ENCODE data around the gene GRAP.

The GRAP gene

DNA sequence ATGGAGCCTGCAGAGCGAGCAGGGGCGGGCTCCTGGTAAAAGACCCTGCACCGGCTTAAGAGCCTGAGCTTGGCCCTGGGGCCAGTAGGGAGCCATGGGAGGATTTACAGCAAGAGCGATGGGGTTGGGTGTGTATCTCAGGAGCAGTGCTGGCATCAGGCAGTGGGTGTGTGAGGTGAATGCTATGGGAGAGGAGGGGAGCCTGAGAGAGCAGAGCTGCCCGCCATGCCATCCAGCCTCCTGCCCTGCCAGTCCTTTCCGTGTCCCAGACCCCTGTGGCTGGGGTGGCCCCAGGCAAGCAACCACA lies 65.5 kb downstream of the GRAP start:
- no peak for DNase-seq

DNA sequence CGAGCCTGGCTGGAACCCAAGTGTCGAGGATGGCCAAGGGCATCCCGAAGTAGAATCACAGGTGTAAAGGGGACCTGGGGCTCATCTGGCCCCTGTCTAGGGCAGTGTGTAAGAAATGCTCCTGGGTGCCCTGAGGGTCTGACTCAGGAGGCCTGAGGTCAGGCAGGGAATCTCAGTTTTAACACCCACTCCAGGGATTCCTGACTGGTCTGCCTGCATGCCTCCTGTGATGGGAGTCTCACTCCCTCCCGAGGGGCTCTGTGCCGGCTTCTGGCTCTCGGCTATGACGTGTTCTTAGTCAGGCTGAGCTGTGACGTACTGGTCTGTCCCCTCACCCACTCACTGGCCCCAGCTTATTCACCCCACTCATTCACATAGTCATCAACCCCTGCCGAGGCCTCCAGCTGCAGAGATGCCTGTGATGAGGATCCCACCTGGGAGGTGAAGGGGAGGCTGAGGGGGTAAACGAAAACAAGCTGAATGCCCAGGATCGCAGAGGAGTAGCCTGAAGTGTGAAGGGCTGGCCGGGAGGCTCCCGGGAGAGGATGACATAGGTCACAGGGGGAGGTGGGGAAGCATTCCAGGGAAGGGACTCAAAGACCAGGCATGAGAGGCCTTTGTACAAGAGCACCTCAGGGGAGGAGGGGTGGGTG lies 65.9 kb downstream of the GRAP start:
- no peak for DNase-seq

DNA sequence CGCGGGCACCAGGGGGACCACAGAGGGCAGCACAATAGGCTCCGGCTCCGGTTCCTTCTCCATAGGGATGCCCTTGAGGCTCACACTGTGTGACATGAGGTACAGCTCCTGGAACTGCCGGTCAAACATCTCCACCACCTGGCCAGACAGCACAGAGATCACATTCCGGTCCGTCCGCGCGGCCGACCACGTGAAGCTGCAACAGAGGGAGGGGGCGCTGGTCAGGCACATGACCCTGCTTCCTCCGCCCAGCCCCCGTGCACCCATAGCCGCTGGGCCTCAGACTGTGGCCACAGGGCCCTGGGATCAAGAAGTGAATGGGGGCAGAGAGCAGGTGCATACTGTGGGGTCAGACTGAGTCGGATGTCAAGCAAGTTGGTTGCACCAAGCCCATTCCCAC lies 68.1 kb downstream of the GRAP start:
- DNase-seq, result no peak

DNA sequence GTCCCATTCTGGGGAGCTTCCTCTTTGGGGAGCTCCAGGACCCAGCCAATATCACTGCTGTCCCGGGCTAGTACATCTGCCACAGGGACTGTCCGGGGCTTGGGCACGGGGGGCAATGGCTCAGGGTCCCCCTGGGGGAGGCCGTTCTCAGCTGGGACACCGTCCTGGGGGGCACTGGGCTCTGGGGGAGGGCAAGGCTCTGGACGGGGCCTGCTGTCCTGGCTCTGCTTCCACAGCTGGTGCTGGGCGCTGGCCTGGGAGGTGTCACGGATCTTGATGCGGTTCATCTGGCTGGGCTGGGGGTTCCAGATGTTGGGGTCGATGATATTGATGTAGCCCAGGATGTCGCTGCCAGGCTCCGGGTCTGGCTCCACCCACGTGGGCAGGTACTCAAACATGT lies 68.7 kb downstream of the GRAP start:
- DNase-seq, result no peak

DNA sequence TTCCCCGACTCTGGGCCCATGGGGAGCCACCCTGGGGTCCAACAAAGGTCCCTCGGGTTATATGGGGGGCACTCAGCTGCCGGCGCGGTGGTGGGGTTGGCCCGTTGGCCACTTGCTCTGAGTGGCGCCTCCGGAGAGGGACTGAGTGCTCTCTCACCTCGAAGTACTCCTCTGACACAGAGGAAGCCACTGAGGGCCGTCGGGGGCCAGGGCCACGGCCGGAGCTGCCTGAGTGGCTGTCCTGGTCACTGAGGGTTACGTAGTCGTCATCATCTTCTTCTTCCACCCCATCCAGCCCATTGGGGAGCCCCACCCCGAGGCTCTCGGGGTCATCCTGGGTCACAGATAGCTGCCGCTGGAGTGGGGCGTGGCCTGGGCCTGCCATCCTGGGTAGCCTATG lies 69.1 kb downstream of the GRAP start:
- no peak for DNase-seq

DNA sequence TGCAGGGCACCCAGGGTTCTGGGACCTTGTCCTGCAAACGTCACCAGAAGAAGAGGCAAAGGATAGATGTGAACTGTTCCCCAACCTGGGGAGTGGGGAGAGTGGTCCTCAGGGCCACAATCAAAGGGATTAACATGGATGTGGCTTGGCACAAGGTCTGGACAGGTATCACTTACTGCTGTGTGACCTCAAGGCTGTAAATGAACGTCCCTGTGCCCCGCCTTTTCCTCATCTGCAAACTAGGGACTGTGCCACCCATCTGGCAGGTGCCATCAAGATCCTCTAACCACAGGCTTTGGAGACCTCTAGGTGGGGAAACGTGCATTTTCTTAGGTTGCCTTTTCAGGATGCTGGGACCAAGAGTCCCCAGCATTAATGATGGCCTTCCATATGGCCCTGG lies 69.7 kb downstream of the GRAP start:
- no peak for DNase-seq

DNA sequence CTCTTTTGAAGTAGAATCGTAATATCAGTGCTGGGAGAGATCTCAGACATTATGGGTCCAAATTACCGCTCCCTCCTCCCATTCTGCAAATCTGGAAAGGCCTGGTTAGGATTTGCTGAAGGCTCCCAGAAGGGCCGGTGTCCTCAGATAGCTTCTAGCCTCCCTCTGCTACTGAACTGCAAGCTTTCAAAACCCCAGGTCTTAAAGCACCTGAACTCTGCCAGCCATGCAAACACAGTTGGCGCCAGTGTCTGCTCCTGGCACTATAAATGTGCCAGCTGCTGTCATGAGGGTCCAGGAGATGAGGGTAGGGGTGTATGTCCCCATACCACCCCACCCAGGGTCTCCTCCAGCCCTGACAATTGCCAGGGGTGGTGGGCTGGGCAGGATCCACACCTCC lies 70.6 kb downstream of the GRAP start:
- no peak for DNase-seq

DNA sequence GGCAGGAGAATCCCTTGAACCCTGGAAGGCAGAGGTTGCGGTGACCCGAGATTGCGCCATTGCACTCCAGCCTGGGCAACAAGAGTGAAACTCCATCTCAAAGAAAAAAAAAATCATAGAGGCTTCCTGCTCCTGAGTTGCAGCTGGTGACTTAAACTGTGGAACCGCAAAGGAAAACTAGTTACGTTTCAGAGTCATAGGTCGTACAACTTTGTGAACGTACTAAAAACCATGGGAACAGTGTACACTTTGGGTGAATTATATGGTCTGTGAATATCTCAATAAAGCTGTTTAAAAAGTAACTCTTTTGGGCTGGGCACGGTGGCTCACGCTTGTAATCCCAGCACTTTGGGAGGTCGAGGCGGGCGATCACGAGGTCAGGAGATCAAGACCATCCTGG lies 71.2 kb downstream of the GRAP start:
- DNase-seq, result no peak

DNA sequence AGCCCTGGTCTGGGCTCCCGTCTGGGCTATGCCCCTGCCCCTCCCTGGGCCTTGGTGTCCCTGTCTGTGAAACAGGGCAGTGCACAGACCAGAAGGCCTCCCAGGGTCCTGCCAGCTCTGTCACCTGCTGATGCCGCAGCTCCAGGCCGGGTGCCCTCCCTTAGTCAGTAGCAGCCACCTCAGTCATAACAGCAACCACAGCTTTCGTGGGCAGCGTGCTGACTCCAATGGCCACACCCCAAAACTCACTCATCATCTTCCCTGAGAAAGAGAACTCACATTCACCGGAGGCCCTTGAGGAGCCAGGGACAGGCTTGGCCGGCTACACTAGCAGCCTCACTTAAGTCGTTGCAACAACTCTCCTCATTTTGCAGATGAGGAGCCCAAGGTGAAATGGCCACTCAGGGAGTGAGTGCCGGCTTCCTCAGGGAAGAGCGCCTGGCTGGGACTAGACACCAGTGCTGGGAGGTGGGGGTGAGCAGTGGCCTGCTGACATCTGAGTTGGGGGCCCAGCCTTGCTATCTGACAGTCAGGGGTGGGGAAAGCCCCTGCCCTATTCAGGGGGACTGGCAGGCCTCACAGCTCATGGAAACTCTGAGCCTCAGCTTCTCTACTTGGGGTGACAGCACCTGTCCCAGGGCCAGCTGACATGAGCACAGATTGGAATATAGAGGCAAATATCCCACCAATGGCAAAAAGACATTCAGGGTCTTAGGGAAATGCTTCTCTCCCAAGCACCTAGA lies 72.2 kb downstream of the GRAP start:
- DNase-seq, result no peak

DNA sequence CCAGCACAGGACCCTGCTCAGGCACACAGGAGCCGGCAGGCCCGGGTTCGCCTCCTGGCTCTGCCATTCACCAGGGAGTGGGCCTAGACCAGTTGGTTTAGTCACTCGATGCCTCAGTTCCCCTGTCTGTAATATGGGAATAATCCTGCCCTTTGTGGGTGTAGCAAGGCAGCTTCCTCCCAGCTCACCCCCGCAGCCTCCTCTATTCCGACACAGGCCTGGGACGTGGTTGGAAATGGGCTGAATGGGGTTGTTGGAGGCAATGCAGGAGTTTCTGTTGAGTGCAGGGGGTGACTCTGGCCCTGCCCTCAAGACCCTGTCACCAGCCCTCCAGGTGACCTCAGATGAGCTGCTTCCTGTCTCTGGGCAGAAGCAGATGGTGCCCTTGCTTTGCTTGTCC lies 75.0 kb downstream of the GRAP start:
- no peak for DNase-seq

Measured in stimulated activated naive CD4-positive, alpha-beta T cell treated with Interleukin-2 at 50 U/mL for 16 hours (primary cell).